Hepatocyte (in vitro differentiated cells): Measurements from ENCODE around the gene CD55.

Experiments
- EZH2phosphoT487 ChIP-seq: fragments of 200-600 bp; sonication (generic); IDR thresholded peaks from one replicate; pipeline ENCODE4 v1.6.1; 2018; ENCODE audit warnings: antibody characterized with exemption, mild to moderate bottlenecking, low read depth, moderate library complexity; ENCODE audit not compliant: unreplicated experiment, severe bottlenecking
- TF ChIP-seq, protein P1 (sequence below): fragments of 200-600 bp; sonication (generic); IDR thresholded peaks from 2 replicates; pipeline ENCODE4 v1.5.1; 2016; ENCODE audit warnings: antibody characterized with exemption, mild to moderate bottlenecking; ENCODE audit not compliant: poor library complexity

DNA sequence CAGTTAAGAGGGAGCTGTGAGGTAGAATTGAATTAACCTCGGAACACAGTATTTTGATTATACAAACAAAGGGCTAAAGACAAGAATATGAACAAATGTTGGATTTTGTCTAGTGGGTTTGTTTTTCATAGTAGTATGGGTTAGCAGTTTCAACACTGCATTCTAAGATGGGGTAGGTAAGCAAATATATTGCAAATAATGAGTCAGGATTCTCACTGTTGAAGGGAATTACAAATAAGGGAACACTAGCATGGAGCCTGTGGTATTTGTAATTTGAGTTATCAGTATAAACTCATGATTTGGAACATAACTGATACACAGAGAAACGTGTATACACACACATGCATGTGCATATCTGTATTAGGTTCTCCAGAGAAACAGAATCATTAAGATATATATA lies 44.5 kb downstream of the CD55 start:
- TF ChIP-seq, protein P1, sequence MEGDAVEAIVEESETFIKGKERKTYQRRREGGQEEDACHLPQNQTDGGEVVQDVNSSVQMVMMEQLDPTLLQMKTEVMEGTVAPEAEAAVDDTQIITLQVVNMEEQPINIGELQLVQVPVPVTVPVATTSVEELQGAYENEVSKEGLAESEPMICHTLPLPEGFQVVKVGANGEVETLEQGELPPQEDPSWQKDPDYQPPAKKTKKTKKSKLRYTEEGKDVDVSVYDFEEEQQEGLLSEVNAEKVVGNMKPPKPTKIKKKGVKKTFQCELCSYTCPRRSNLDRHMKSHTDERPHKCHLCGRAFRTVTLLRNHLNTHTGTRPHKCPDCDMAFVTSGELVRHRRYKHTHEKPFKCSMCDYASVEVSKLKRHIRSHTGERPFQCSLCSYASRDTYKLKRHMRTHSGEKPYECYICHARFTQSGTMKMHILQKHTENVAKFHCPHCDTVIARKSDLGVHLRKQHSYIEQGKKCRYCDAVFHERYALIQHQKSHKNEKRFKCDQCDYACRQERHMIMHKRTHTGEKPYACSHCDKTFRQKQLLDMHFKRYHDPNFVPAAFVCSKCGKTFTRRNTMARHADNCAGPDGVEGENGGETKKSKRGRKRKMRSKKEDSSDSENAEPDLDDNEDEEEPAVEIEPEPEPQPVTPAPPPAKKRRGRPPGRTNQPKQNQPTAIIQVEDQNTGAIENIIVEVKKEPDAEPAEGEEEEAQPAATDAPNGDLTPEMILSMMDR = no peak
- no peak for TF ChIP-seq EZH2phosphoT487
